ENCODE data around the gene TRHDE. TPM values are rescaled to one million over a fixed set of nuclear protein-coding genes. Genes with fewer than 3 reads are reported as not detected.
A peak's percentile ranks its signal among the peaks of the same experiment; 100 is the strongest.

TRHDE gene
- total RNA-seq, 1 donor = 33.7 TPM

DNA sequence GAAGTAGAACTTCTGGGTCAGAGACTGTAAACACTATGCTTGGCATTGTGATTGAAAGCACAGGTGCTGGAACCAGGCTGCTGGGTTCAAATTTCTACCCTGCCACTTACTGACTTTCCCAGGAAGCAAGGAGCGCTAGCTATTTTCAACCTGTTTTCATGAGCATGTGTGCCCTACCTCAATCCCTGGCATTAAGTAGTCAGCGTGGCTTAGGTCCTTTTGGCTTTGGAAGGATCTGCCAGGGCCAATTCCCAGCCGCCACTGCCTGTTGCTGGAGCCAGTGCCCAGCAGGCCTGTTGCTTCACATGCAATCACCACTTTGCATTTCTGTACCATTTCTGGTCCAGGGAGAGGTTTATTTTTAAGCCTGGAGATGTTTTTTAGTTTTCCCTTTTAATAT lies 196.3 kb downstream of the TRHDE start:
- DNase-seq (ENCODE audit: low read depth) = no peak

DNA sequence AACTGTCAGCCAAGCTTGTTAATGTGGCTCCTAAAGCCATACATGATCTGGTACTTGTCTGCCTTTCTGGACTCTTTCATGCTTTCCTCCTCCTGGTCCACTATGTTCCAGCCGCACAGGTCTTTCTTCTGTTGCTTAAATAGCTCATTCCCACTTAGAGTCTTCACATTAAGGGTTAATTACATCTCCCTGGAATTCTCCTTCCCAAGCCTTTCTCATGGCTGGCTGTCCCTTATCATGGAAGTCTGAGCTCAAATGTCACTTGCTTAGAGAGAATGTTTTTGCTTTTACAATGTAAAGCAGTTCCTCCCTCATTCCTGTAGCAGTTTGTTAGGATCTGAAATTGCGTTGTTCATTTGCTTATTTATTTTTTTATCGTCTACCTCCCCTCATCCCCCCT lies 199.6 kb downstream of the TRHDE start:
- H3K4me3 ChIP-seq (ENCODE audit: low read depth, low read length) = no peak overlapping the region
- TF ChIP-seq, protein P1, sequence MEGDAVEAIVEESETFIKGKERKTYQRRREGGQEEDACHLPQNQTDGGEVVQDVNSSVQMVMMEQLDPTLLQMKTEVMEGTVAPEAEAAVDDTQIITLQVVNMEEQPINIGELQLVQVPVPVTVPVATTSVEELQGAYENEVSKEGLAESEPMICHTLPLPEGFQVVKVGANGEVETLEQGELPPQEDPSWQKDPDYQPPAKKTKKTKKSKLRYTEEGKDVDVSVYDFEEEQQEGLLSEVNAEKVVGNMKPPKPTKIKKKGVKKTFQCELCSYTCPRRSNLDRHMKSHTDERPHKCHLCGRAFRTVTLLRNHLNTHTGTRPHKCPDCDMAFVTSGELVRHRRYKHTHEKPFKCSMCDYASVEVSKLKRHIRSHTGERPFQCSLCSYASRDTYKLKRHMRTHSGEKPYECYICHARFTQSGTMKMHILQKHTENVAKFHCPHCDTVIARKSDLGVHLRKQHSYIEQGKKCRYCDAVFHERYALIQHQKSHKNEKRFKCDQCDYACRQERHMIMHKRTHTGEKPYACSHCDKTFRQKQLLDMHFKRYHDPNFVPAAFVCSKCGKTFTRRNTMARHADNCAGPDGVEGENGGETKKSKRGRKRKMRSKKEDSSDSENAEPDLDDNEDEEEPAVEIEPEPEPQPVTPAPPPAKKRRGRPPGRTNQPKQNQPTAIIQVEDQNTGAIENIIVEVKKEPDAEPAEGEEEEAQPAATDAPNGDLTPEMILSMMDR (IDR thresholded peaks at IDR 0.05; ENCODE audit: insufficient read depth, low read depth, low read length) = no peak
- no peak for DNase-seq (ENCODE audit: low read depth)

More for the DNA sequence above, 196.3 kb downstream of the TRHDE start:
- H3K4me3 ChIP-seq (ENCODE audit: low read depth, low read length) = no peak overlapping the region
- TF ChIP-seq, protein P1 (IDR thresholded peaks at IDR 0.05; ENCODE audit: insufficient read depth, low read depth, low read length) = no peak

DNA sequence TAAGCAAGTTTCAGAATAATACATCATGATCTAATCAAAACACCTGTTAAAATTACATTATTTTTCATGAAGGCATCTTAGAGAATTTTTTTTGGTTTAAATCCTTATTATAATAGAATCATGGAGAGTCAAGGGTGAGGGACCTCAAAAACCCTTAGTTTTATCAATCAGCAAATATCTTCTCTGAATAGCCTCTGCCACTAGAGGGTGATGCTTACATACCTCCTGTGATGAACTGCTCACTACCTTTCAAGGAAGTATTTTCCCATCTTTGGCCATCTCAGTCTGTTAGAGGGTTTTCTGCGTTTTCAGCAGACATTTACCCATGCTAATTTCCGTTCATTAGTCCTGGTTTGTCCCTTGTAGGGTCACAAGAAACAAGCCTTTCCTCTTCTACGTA lies 200.2 kb downstream of the TRHDE start:
- H3K4me3 ChIP-seq (ENCODE audit: low read depth, low read length) = no peak overlapping the region
- TF ChIP-seq, protein P1 (IDR thresholded peaks at IDR 0.05; ENCODE audit: insufficient read depth, low read depth, low read length) = no peak
- no peak for DNase-seq (ENCODE audit: low read depth)

DNA sequence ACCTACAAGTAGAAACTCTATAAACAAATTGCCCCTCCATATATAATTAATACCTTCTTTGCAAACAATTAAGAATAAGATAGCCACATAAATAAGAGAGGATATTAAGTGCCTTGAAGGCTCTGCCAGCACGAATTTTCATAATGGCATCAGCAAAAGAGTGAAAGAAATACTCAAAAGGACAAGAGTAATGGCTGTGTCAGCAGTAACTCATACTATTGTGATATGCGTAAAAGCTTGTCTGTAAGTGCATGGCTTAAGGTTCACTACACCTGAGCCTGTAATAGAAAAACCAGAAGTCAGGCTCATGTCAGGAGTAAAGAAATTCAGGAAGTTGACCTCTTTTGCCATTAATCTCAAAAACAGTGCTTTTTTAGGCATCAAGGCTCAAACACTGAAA lies 204.1 kb downstream of the TRHDE start:
- no peak overlapping the region for H3K4me3 ChIP-seq (ENCODE audit: low read depth, low read length)
- DNase-seq (ENCODE audit: low read depth) = no peak
- TF ChIP-seq, protein P1 (IDR thresholded peaks at IDR 0.05; ENCODE audit: insufficient read depth, low read depth, low read length) = no peak

DNA sequence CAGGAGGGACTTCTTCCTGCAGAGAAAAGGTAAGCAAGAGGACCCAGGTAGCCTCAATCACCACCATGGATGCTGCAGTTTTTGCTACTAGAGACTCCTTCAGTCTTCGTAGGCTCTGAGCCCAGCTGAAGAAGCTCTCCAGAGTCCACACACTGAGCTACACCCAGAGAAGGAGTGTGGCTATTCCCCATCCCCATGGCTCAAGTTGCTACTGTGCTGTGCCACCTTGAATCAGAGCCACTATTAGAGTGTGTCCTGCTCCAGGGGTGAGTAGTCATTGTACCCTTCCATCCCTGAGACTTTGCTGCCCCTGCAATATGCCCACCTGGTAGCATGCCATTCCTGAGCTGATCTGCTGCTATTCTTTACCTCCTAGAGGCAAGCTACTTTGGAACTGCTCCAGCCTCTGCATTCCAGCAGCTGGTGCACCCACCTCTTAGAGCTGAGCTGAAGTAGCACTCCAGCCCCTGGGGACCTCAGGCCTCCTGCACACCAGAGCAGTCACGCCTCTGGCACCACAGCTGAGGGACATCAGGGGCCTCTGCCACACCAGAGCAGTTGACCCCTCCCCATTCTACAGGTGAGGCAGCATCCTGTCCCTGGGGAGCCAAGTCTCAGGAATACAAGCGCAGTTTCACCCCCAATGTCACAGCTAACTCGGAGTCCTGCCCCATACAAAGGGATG lies 213.0 kb downstream of the TRHDE start:
- no peak for DNase-seq (ENCODE audit: low read depth)

DNA sequence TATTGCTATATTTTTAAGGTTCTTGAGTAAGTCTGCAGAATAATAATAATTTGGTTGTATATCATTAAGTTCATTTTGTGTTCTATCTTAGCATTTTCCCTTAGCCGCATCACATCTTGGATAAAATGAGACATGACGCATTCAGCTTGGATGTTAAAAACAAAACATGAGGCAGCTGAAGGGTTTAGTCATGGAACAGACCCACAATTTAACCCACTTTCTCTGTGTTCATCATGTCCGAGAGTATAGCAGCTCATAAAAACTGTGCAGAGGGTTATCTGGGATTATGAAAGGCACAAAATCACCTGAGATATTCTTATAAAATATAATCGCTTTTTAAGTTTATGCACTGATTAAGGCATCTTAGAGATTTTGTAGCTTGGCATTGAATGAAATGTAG lies 219.3 kb downstream of the TRHDE start:
- no peak overlapping the region for H3K4me3 ChIP-seq (ENCODE audit: low read depth, low read length)
- peak; percentile 16 for DNase-seq (ENCODE audit: low read depth)
- TF ChIP-seq, protein P1 (IDR thresholded peaks at IDR 0.05; ENCODE audit: insufficient read depth, low read depth, low read length) = no peak

More for the DNA sequence above, 213.0 kb downstream of the TRHDE start:
- TF ChIP-seq, protein P1 (IDR thresholded peaks at IDR 0.05; ENCODE audit: insufficient read depth, low read depth, low read length) = no peak
- no peak overlapping the region for H3K4me3 ChIP-seq (ENCODE audit: low read depth, low read length)

DNA sequence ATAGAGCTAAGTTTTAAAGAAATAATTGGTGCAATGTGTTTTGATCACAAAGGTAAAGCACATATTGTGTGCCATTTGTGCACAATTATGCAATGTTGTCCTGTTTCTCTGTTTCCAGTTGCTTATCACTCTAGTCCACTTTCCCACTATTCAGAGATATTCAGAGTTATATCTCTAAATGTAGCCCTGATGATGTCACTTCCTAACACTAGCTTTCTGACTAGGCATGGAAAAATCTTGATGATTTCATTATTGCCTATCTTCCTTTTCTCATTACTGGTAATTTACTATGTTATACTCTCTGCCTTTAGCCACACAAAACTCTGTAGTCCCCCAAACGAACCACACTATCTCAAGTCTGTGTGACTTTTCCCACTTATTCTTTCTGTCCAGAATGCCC lies 221.2 kb downstream of the TRHDE start:
- no peak overlapping the region for H3K4me3 ChIP-seq (ENCODE audit: low read depth, low read length)
- TF ChIP-seq, protein P1 (IDR thresholded peaks at IDR 0.05; ENCODE audit: insufficient read depth, low read depth, low read length) = no peak
- DNase-seq (ENCODE audit: low read depth) = no peak

All from fibroblast of villous mesenchyme (primary cell).